HG03439 (cell line): Measurements from ENCODE around the gene VWC2.

ENCODE experiments used
- ATAC-seq: cut with Tn5 transposase; IDR thresholded peaks from one replicate; pipeline ENCODE4 v1.9.1; 2021; ENCODE audit warnings: mild to moderate bottlenecking, moderate library complexity; ENCODE audit not compliant: unreplicated experiment

VWC2 gene

GRCh38 chr7:49773218-49773935, at the start of gene VWC2:
TSS of gene VWC2 (plus strand) at chr7:49773638. CDS start at chr7:49775436, 1,798 bp downstream.
- no peak for ATAC-seq

DNA sequence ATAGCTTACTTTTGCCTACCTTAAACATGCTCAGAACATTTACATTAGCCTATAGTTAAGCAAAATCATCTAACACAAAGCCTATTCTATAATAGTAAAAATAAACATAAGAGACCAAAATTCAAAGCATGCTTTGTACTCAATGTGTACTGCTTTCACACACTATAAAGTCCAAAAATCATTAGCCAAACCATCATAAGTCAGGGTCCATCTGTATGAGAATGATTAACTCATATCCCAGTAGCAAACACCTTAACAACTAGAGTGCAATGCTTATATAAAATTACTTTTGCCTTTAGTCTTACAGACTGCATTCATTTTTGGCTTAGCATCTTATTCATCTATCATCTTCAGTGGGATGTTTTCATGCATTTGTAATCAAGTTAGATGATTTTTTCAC, 49.4 kb upstream of the VWC2 start:
- no peak for ATAC-seq

- no peak for ATAC-seq
These were observed 41.6 kb upstream of the VWC2 start for GRCh38 chr7:49731836-49732235.

DNA sequence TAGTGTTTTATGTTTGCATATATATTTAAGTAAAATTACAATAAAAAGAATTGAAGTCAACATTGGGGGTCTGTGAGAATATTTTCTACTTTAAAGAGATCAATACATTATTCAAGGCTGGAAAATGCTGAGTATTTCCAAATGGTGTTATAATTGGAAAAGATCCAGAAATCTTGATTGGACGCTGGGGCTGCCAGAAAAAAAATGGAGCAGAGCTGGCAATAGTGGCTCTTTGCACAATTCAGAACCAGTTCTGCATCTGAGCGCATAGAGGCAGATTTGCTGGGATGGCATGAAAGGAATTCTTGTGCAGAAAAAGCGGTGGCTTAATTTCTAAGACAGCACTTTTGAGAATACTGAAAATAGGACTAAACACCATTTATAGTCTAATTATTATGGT, 10.8 kb upstream of the VWC2 start:
- no peak for ATAC-seq

- no peak for ATAC-seq
These were observed 9.6 kb upstream of the VWC2 start for GRCh38 chr7:49763791-49764190.

GRCh38 chr7:49766966-49767365, 6.5 kb upstream of the VWC2 start:
- ATAC-seq: peak; percentile 86

DNA sequence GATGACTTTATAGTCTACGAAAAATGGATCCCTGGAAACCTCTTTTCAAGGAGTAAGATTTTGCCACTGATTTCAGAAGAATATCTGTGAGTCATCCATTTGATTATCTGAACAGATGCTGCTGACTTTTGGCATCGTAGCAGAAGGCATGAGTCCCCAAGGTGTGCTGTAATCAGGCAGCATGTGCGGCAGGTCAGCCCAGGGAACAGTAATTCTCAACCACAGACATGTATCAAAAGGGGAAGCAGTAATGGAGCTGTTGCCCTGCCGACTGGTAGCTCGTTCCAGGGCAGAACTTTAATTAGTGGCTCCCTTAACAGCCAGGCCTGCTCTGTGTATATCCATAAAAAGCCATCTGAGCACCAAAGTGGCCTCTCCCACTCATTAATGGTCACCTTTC, 5.7 kb upstream of the VWC2 start:
- no peak for ATAC-seq

DNA sequence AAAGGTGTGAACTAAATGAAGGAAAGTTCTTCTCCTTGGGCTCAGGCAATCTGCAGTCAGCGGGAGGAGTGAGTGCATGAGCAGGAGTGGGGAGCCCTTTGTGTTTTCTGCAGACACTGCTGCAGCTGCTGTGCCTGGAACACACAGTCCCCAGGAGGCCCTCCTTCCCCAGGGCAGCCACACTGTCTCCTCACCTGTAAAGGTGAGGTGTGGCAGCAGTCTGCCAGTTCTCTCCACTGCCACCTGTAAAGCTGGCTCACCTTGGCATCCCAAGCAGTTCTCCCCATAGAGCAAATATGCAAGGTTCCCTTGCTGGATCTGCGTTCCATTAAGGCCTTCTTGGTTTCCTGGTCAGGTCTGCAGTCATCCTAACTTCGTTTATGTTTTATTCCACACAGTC, 5.2 kb upstream of the VWC2 start:
- no peak for ATAC-seq

DNA sequence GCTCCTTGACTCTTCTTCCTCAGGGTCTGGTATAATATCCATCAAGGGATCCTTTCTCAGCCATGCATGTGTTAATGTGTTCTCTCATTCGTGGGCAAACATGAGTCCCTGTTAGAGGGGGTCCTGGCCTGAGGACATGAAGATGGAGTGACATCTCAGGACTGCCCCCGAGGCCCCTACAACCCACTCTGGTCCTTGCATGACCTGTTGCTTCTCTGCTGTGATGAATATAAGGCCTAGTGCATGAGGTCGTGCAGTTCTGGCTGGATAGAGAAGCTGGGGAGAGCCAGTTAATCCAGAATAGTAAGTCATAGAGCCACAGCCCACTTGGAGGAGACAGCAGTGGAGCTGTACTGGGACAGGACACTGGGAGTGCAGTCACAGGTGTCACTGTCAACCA, 4.6 kb upstream of the VWC2 start:
- no peak for ATAC-seq

GRCh38 chr7:49769285-49769857, 4.1 kb upstream of the VWC2 start:
- no peak for ATAC-seq

DNA sequence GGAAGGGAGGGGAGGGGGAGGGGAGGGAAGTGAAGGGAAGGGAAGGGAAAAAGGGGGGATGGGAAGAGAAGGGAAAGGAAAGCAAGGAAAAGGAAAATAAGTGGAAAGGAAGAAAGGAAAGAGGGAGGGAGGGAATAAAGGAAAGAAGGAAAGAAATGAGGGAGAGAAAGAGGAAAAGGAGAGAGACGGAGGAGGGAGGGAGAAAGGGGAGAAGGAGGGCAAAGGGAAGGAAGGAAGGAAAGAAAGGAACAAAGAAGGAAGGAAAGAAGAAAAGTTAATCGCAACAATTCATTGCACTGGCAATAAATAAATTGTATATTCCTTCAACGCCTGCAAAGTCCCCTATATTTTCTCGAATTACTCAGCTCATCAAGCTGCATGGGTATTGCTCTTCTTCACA, 2.6 kb upstream of the VWC2 start:
- ATAC-seq: no peak

DNA sequence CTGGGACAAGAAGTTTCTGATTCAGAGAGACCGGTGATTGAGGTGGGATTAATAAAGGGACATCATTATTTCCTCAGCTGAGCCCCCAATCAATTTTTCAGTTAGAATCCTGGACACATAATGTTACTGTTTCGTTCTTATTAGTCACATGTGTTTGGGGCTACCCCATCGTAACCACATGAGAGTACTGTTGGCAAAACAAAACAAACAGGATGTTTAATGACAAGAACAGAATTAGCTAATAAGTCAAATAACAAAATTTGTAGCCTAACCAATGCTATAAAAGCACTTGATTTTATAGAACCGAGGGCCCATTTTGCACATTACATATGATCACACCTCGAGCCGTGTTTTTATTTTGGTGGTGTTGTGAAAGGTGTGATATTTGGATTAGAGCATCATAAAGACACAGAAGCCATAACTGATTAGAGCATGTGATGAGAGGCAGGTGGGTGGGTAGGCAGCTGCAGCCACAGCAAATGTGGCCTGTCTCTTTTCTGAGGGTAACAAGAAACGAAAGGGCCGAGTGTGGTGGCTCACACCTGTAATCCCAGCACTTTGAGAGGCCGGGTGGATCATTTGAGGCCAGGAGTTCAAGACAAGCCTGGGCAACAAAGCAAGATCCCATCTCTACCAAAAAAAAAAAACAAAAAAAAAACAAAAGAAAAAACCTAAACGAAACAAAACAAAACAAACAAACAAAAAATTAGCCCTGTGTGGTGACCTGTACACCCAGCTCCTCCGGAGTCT, 1.8 kb upstream of the VWC2 start:
- ATAC-seq: peak; percentile 53

- no peak for ATAC-seq
These were observed 571 bp upstream of the VWC2 start for GRCh38 chr7:49772916-49773217.

DNA sequence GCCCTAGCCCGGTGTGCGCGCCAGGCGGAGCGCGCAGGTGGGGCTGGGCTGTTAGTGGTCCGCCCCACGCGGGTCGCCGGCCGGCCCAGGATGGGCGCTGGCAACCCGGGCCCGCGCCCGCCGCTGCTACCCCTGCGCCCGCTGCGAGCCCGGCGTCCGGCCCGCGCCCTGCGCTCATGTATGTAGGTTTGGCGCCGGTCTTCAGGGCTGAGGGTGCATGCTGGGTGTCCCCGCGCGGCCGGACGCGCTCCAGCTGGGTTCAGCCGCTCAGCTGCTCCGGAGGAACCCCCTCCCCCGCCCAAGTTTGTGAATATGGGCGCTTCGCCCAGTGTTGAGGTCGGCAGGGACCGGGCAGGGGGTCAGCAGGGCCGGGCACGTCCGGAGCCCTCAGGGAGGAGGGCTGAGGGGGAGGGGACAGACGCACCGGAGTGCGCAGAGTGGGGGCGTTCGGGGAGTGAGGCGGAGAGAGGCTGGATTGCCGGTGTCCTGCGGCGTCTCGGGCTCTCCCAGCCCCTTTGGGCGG, 559 bp downstream of the VWC2 start:
- no peak for ATAC-seq

DNA sequence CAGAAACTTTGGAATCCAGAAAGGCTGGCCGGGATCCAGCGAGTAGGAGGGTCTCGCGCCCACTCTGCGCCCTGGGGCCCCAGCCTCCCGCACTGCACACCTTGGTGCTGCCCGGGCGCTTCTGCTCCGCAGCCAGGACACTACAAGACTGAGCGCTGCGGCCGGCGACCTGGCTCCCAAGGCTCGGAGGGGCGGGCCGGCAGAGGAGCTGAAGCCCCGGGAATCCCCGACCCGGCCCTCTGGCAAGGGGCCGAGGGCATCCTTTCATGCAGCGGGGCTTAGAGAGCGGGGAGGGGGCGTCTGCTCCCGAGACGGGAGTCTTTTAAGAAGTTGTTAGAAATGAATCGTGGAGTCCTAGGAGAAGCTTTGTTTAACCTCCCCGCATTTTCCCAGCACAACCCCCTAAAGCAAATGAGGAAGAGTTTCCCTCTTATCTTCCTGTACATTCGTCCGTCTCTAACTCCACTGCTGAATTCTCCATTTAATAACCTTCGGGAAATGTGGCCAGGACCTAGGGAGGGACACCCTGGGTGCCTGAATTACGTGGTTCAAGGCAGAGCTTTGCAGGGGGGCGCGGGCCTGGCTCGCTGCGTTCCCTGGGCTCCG, 1.1 kb downstream of the VWC2 start:
- ATAC-seq: no peak

DNA sequence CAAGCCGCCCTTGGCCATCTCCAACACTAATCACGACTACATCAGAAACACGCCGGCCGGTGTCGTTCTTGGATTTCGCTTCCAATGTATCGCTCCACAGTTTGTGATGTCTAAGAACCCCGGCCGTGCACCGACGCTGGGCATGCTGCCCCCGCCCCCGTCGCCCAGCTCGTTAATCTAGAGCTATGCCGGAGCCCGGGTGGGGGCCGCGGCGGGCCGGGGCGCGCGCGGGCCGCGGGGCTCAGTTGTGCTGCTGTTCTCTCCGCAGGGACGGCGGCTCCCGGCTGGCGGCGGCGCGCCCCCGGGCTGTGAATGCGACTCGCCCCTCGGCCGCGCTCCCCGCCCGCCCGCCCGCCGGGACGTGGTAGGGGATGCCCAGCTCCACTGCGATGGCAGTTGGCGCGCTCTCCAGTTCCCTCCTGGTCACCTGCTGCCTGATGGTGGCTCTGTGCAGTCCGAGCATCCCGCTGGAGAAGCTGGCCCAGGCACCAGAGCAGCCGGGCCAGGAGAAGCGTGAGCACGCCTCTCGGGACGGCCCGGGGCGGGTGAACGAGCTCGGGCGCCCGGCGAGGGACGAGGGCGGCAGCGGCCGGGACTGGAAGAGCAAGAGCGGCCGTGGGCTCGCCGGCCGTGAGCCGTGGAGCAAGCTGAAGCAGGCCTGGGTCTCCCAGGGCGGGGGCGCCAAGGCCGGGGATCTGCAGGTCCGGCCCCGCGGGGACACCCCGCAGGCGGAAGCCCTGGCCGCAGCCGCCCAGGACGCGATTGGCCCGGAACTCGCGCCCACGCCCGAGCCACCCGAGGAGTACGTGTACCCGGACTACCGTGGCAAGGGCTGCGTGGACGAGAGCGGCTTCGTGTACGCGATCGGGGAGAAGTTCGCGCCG, 1.9 kb downstream of the VWC2 start:
- no peak for ATAC-seq

GRCh38 chr7:49775949-49776443, 2.6 kb downstream of the VWC2 start:
- no peak for ATAC-seq

- no peak for ATAC-seq
These were observed 3.6 kb downstream of the VWC2 start for GRCh38 chr7:49776994-49777393.

DNA sequence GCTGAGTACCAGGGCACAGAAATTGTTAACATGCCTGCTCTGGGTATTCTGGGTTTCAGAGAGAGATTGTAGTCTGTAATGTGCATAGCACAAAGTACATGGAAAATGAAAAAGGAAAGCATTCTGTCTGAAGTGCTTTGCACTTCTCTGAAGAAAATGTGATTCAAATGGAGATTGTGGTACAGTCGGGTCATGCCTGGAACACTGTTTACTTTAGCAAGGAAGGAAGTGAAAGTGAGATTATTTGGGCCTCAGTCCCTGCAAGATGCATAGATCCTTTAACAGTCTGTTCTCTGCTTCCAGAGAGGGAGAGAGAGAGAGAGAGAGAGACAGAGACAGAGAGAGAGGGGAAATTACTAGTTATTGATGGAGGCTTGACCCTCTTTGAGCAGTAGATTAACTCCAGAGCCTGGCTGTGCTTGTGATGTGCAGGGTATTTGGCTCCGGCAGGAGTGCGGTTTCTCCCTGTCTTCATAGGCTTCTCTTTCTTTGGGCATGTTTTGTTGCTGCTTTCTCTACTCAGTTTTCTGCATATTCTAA, 5.4 kb downstream of the VWC2 start:
- no peak for ATAC-seq

GRCh38 chr7:49780953-49781352, 7.5 kb downstream of the VWC2 start:
- no peak for ATAC-seq
